ENCODE data around the gene HM13. TPM values are rescaled to one million over a fixed set of nuclear protein-coding genes. Genes with fewer than 3 reads are reported as not detected.
A peak's percentile ranks its signal among the peaks of the same experiment; 100 is the strongest.
"Not testable (repeated sequence)": the region's sequence is repeated elsewhere in the genome, so short reads cannot be mapped to it uniquely, and the experiment has no call there.

The HM13 gene, protein sequence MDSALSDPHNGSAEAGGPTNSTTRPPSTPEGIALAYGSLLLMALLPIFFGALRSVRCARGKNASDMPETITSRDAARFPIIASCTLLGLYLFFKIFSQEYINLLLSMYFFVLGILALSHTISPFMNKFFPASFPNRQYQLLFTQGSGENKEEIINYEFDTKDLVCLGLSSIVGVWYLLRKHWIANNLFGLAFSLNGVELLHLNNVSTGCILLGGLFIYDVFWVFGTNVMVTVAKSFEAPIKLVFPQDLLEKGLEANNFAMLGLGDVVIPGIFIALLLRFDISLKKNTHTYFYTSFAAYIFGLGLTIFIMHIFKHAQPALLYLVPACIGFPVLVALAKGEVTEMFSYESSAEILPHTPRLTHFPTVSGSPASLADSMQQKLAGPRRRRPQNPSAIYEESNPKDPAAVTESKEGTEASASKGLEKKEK
- total RNA-seq = 188 and 211 TPM in 2 replicates
- polyA plus RNA-seq = 218 and 265 TPM in 2 replicates
- polyA plus RNA-seq (2011; cell fraction: cytosol; rRNA removed) = 168 and 180 TPM in 2 replicates
- 144 and 177 TPM in 2 replicates for polyA plus RNA-seq (2011; cell fraction: nucleus; rRNA removed)
- 174 and 184 TPM in 2 replicates for polyA plus RNA-seq (2012)
- polyA minus RNA-seq = 183 and 206 TPM in 2 replicates
- polyA minus RNA-seq (2011; cell fraction: cytosol; rRNA and poly(A)+ RNA removed) = 141 TPM
- polyA minus RNA-seq (2011; cell fraction: nucleus; rRNA and poly(A)+ RNA removed) = 126 and 153 TPM in 2 replicates
- percentile 86 among the genes with signal in this experiment for Bru-seq, nascent RNA
- percentile 75 among the genes with signal in this experiment for BruChase-seq, experiment 1, labeled RNA remaining after a 6-hour chase
- percentile 82 among the genes with signal in this experiment for BruChase-seq, experiment 2, labeled RNA remaining after a 2-hour chase
- long read RNA-seq, transcript HM13-201 (13 exons, 1,809 nt) = minor isoform, 15 of 779 reads
- long read RNA-seq, transcript HM13-204 (13 exons, 3,810 nt) = minor isoform, 6 of 779 reads
- long read RNA-seq, transcript HM13-202 (12 exons, 1,606 nt) = major isoform, 626 of 779 reads
- long read RNA-seq, partial matches to known transcripts = 26 of 779 reads
- long read RNA-seq, other reads (novel, unspliced or antisense) = 101 of 779 reads

DNA sequence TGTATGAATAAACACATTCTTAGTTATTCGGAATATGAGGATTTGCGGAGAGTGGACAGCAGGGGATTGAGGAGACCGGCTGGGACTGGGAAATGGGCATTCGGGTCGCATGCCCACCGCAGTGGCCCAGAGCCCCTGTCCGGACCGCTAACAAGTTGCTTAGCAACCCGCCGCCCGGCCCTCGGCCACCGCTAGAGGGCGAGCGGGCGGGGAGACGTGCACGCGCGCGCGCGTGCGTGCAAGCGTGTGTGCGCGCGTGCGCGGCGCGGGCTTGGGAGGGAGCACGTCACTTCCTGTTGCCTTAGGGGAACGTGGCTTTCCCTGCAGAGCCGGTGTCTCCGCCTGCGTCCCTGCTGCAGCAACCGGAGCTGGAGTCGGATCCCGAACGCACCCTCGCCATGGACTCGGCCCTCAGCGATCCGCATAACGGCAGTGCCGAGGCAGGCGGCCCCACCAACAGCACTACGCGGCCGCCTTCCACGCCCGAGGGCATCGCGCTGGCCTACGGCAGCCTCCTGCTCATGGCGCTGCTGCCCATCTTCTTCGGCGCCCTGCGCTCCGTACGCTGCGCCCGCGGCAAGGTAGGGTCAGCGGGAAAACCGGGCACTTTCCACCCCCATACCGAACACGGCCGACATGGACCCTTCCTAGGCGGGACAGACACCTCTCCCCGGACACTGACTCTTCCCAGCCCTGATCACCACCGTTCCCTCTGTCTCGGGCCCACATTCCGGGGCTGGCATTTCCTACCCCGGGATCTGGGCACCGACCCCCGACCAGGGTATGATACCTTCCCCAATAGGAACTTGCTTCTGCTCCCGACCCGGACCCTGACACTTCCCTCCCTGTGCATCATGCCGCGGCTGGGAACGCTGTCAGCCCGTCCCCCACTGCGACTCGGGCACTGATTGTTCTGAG, at the start of gene HM13:
Gene HM13 (plus strand): TSS at position 289 of the 918 bp plus-strand sequence. CDS start 110 bp downstream, at position 399.
- dilution Hi-C loops (cut with MboI; ENCODE audit: extremely low pct_ligation_motif_present, low sequenced_read_pairs) = no loop called here
- intact Hi-C loops (cut with micrococcal nuclease) = loop anchor here (2.0 kb wide), 2 partner anchors 30 to 46 kb away; no protein-coding TSS in a partner anchor
- FAIRE-seq = peak; percentile 82
- peak within 1 kb of the TSS; percentile 68 for H3K4me2 ChIP-seq (ENCODE audit: insufficient read depth, low read length)
- ChIA-PET CTCF (interaction anchor here (0.8 to 1.6 kb wide), 3 partner anchors 46 to 97 kb away, joined by 3 to 8 read pairs (median 3); no protein-coding TSS in a partner anchor), POLR2A (interaction anchor here (0.9 kb wide), 1 partner anchor 99 kb away, joined by 3 read pairs; no protein-coding TSS in a partner anchor)
- H3K27me3 ChIP-seq (ENCODE audit: control insufficient read depth in 2 of 2, insufficient read depth in 2 of 2, low read length in 2 of 2) = no peaks in the 10 kb centered on the region
- no peaks in the 10 kb centered on the region for H4K20me1 ChIP-seq (replicated peaks; ENCODE audit: control insufficient read depth, extremely low read depth, insufficient read depth, low read length)
- H2AFZ ChIP-seq (ENCODE audit: low read depth, low read length) = peak within 1 kb of the TSS; percentile 59
- peak within 1 kb of the TSS; percentile 7 to 84 (median 70) for H3K4me3 ChIP-seq (replicated peaks in 1 of 3; ENCODE audit: insufficient read depth in 1 of 3, low read depth in 1 of 3, low read length in 3 of 3)
- H3K36me3 ChIP-seq (ENCODE audit: control insufficient read depth in 2 of 2, extremely low read depth in 1 of 2, insufficient read depth in 2 of 2, low read length in 2 of 2) = peaks cover 0 to 1% of the 10 kb centered on the region in 2 experiments
- DNase-seq (ENCODE audit: low read depth, low spot score) = peak; percentile 94
- peak within 1 kb of the TSS; percentile 73 for H3K9ac ChIP-seq (replicated peaks; ENCODE audit: extremely low read depth, insufficient read depth, low read length)
- TF ChIP-seq FOS (IDR thresholded peaks at IDR 0.05; ENCODE audit: borderline replicate concordance, insufficient read depth, low read length) (no peak), JUN (IDR thresholded peaks at IDR 0.05; ENCODE audit: borderline replicate concordance, insufficient read depth, insufficient read length, low read depth) (no peak), POLR2A (IDR thresholded peaks at IDR 0.05; ENCODE audit: low read depth, low read length) (peak; percentile 95), POLR2AphosphoS5 (IDR thresholded peaks at IDR 0.05; ENCODE audit: insufficient read depth, low read depth, low read length) (peak; percentile 96), EZH2 (IDR thresholded peaks at IDR 0.05; ENCODE audit: borderline replicate concordance, low read depth, low read length, severe bottlenecking) (no peak), GATA2 (IDR thresholded peaks at IDR 0.05; ENCODE audit: insufficient read depth, insufficient read length, low read depth, low read length) (no peak), MYC (IDR thresholded peaks at IDR 0.05; ENCODE audit: low read depth, low read length) (peak; percentile 51)
- TF ChIP-seq, protein P1, sequence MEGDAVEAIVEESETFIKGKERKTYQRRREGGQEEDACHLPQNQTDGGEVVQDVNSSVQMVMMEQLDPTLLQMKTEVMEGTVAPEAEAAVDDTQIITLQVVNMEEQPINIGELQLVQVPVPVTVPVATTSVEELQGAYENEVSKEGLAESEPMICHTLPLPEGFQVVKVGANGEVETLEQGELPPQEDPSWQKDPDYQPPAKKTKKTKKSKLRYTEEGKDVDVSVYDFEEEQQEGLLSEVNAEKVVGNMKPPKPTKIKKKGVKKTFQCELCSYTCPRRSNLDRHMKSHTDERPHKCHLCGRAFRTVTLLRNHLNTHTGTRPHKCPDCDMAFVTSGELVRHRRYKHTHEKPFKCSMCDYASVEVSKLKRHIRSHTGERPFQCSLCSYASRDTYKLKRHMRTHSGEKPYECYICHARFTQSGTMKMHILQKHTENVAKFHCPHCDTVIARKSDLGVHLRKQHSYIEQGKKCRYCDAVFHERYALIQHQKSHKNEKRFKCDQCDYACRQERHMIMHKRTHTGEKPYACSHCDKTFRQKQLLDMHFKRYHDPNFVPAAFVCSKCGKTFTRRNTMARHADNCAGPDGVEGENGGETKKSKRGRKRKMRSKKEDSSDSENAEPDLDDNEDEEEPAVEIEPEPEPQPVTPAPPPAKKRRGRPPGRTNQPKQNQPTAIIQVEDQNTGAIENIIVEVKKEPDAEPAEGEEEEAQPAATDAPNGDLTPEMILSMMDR (IDR thresholded peaks at IDR 0.05; ENCODE audit: extremely low read depth in 1 of 2, insufficient read depth in 1 of 2, low read depth in 1 of 2, low read length in 2 of 2) = peak; percentile 94 to 99
- TF ChIP-seq, protein P2, sequence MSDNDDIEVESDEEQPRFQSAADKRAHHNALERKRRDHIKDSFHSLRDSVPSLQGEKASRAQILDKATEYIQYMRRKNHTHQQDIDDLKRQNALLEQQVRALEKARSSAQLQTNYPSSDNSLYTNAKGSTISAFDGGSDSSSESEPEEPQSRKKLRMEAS (IDR thresholded peaks at IDR 0.05; ENCODE audit: insufficient read depth, insufficient read length) = peak; percentile 79
- no peaks in the 10 kb centered on the region for H3K9me1 ChIP-seq (replicated peaks; ENCODE audit: control insufficient read depth, extremely low read depth, insufficient read depth, low read length)
- H3K4me1 ChIP-seq (ENCODE audit: control insufficient read depth, extremely low read depth, insufficient read depth, low read length) = peaks cover 25% of the 10 kb centered on the region
- H3K9me3 ChIP-seq (replicated peaks; ENCODE audit: control insufficient read depth, insufficient read depth, low read length) = no peaks in the 10 kb centered on the region
- peaks cover 46% of the 10 kb centered on the region for H3K79me2 ChIP-seq (ENCODE audit: control insufficient read depth, insufficient read depth, low read length)
- TSS peak; percentile 35 for BruUV-seq (replicated peaks)
- H3K27ac ChIP-seq (ENCODE audit: insufficient read depth, low read depth, low read length) = peak within 1 kb of the TSS; percentile 38

DNA sequence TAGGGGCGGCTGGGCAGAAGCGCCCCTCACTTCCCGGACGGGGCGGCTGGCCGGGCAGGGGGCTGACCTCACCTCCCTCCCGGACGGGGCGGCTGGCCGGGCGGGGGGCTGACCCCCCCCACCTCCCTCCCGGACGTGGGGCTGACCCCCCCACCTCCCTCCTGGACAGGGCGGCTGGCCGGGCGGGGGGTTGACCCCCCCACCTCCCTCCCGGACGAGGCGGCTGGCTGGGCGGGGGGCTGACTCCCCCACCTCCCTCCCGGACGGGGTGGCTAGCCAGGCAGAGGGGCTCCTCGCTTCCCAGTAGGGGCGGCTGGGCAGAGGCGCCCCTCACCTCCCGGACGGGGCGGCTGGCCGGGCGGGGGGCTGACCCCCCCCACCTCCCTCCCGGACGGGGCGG, 43.3 kb upstream of the HM13 start:
- FAIRE-seq; H3K9me1 ChIP-seq (replicated peaks; ENCODE audit: control insufficient read depth, extremely low read depth, insufficient read depth, low read length); H3K27ac ChIP-seq (ENCODE audit: insufficient read depth, low read depth, low read length); H3K9me3 ChIP-seq (replicated peaks; ENCODE audit: control insufficient read depth, insufficient read depth, low read length); POLR2A ChIA-PET; H3K27me3 ChIP-seq (ENCODE audit: control insufficient read depth in 2 of 2, insufficient read depth in 2 of 2, low read length in 2 of 2); H3K4me2 ChIP-seq (ENCODE audit: insufficient read depth, low read length); CTCF ChIA-PET; BruUV-seq (replicated peaks); intact Hi-C loops (cut with micrococcal nuclease); H3K79me2 ChIP-seq (ENCODE audit: control insufficient read depth, insufficient read depth, low read length); dilution Hi-C loops (cut with MboI; ENCODE audit: extremely low pct_ligation_motif_present, low sequenced_read_pairs); H4K20me1 ChIP-seq (replicated peaks; ENCODE audit: control insufficient read depth, extremely low read depth, insufficient read depth, low read length); H3K4me1 ChIP-seq (ENCODE audit: control insufficient read depth, extremely low read depth, insufficient read depth, low read length); H3K9ac ChIP-seq (replicated peaks; ENCODE audit: extremely low read depth, insufficient read depth, low read length); H2AFZ ChIP-seq (ENCODE audit: low read depth, low read length); DNase-seq (ENCODE audit: low read depth, low spot score); H3K4me3 ChIP-seq (replicated peaks in 1 of 3; ENCODE audit: insufficient read depth in 1 of 3, low read depth in 1 of 3, low read length in 3 of 3); H3K36me3 ChIP-seq (ENCODE audit: control insufficient read depth in 2 of 2, extremely low read depth in 1 of 2, insufficient read depth in 2 of 2, low read length in 2 of 2): not testable (repeated sequence)

All from endothelial cell of umbilical vein (primary cell).